Adipose tissue (tissue), 3 donors: ENCODE data around the gene ZBED1. TPM values are rescaled to one million over a fixed set of nuclear protein-coding genes. Genes with fewer than 3 reads are reported as not detected.
"Not testable (repeated sequence)": the region's sequence is repeated elsewhere in the genome, so short reads cannot be mapped to it uniquely, and the experiment has no call there.

Experiments used
- H3K27ac ChIP-seq: one replicate; pipeline ENCODE4 v1.5.1; 2013; ENCODE audit warnings: low read depth, low read length
- WGBS, 3 donors: extraction: QIAGEN DNeasy Blood & Tissue Kit; methylation state at CpG; one replicate each; pipeline ENCODE4 v1.1.7; 2013; 5-methylcytosine and 5-hydroxymethylcytosine counted together
- polyA plus RNA-seq, 3 donors: library from polyadenylated mRNA; stranded (reverse); fragments of 200-250 nt; gene quantifications; one replicate each; pipeline ENCODE4 v1.2.3, GENCODE V29; 2013
- donor health status: healthy with polysubstance abuse.
- donor health status: Bipolar disorder and iron deficiency.
- donor health status: healthy.

Gene ZBED1
- polyA plus RNA-seq, 3 donors, result 16.5 to 27.9 (median 20.5) TPM

DNA sequence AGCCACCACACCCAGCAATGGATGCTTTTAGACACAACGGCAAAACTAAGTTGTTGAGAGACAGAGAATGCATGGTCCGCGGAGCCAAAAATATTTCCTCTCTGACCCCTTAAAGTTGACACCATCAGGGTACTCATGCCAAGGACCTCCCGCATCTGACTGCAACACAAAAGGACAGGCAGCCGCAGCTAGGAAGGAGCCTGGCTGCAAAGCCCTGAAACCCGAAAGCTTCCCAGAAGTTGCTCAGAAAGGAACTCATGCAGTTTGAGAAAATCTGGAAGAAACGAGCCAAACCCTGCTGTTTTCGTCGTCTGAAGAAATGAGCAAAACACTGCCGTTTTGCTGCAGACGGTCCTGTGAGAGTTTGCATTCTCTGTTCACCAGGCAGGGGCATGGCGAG lies 16.5 kb downstream of the ZBED1 start:
- WGBS, 3 donors, result 52 to 74% (median 62%) methylated on average over 12 of the region's 12 CpGs
- no peak overlapping the region for H3K27ac ChIP-seq

DNA sequence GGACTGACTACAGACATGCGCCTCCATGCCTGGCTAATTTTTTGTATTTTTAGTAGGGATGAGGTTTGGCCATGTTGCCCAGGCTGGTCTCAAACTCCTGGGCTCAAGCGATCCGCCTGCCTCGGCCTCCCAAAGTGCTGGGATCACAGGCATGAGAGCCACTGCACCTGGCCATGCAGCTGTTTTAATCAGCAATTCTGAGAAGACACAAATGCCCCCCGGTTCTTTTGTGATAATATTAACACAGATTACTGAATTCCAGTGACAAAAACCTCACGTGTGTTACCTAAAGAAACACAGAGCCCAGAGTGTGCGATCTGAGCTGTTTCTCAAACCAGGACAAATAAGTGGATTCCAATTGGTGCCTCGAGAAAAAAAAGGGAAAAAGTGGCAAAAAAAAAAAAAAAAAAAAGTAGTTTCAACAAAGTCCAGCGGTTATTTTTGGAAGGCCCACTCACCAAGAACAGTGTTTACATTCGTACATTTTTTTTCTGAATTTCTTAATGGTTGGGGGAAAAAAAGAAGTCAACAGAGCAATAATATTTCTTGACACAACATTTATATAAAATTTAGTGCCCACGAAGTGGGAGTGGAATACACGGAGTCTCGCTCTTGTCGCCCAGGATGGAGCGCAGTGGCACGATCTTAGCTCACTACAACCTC lies 17.2 kb downstream of the ZBED1 start:
- 59 to 83% (median 69%) methylated on average over 16 of the region's 16 CpGs for WGBS, 3 donors
- no peak overlapping the region for H3K27ac ChIP-seq

DNA sequence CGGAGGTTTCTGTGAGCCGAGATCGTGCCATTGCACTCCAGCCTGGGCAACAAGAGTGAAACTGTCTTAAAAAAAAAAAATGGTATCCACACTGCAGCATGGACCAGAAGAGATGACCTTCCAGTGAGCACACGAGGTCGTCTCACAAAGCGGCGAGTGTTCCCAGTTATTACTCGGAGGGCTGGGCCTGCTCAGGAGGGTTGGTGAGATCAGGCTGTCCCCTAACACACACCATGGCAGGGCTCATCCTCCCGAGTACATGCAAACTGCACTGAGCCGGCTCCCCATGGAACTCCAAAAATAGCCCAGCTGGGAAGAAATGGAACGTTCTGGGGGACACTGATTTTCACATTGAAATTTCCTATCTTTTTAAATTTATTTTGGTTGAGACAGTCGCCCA lies 19.2 kb downstream of the ZBED1 start:
- 77 to 96% (median 90%) methylated on average over 11 of the region's 12 CpGs for WGBS, 3 donors
- H3K27ac ChIP-seq, result not testable (repeated sequence)

DNA sequence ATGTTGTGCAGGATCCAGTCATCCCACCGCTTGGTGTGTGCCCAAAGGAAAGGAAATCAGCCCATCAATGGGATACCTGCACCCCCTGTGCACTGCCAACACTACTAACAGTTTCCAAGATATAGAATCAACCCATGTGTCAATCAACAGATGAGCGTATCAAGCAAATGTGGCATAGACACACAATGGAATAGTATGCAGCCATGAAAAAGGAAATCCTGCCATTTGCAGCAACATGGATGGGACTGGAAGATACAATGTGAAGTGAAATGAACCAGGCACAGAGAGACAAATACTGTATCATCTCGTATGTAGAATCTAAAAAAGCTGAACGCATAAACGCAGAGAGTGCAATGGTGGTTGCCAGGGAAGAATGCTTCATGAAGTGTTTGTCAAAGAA lies 20.8 kb downstream of the ZBED1 start:
- WGBS, 3 donors, result 90 to 99% (median 92%) methylated on average over 5 of the region's 5 CpGs
- not testable (repeated sequence) for H3K27ac ChIP-seq

DNA sequence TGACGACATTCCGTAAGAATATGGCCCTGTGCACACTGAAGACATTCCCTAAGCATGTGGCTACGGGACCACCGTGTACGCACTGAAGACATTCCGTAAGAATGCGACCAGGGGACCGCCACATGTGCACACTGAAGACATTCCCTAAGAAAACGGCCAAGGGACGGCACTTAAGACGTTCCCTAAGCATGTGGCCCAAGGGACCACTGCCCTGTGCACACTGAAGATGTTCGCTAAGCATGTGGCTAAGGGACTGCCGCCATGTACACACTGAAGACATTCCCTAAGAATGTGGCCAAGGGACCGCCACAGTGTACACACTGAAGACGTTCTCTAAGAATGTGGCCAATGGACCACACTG lies 21.4 kb downstream of the ZBED1 start:
- no peak overlapping the region for H3K27ac ChIP-seq
- 96 to 98% (median 97%) methylated on average over 15 of the region's 15 CpGs for WGBS, 3 donors

DNA sequence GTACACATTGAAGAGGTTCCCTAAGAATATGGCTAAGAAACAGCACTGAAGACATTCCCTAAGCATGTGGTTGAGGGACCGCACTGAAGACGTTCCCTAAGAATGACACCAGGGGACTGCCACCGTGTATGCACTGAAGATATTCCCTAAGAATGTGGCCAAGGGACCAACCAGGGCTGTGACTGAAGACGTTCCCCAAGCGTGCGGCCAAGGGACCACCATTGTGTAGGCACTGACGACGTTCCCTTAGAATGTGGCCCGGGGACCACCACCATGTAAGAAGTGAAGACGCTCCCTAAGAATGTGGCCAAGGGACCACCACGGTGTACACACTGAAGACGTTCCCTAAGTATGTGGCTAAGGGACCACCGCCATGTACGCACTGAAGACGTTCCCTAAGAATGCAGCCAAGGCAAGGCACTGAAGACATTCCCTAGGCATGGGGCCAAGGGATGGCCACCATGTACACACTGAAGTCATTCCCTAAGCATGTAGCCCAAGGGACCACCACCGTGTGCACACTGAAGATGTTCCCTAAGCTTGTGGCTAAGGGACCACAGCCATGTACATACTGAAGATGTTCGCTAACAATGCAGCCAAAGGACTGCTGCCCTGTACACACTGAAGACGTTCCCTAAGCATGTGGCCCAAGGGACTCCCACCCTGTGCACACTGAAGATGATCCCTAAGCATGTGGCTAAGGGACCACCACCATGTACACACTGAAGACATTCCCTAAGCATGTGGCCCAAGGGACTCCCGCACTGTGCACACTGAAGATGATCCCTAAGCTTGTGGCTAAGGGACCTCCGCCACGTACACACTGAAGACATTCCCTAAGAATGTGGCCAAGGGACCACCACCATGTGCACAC lies 22.0 kb downstream of the ZBED1 start:
- 85 to 90% (median 90%) methylated on average over 21 of the region's 21 CpGs for WGBS, 3 donors
- no peak overlapping the region for H3K27ac ChIP-seq

DNA sequence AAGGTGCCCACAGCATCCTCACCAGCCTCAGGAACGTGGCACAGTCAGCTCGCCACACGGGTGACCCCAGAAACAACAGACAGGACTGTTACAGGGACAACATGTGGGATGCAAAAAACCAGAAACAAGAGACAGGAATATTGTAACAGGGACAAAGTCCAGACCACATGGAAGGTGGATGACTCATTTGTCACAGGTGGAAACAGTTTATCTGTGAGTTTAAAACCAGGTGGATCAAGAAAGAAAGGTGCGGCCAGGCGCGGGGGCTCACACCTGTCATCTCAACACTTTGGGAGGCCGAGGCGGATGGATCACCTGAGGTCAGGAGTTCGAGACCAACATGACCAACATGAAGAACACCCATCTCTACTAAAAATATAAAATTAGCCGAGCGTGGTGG lies 23.5 kb downstream of the ZBED1 start:
- WGBS, 3 donors, result 74 to 96% (median 92%) methylated on average over 11 of the region's 11 CpGs
- not testable (repeated sequence) for H3K27ac ChIP-seq

DNA sequence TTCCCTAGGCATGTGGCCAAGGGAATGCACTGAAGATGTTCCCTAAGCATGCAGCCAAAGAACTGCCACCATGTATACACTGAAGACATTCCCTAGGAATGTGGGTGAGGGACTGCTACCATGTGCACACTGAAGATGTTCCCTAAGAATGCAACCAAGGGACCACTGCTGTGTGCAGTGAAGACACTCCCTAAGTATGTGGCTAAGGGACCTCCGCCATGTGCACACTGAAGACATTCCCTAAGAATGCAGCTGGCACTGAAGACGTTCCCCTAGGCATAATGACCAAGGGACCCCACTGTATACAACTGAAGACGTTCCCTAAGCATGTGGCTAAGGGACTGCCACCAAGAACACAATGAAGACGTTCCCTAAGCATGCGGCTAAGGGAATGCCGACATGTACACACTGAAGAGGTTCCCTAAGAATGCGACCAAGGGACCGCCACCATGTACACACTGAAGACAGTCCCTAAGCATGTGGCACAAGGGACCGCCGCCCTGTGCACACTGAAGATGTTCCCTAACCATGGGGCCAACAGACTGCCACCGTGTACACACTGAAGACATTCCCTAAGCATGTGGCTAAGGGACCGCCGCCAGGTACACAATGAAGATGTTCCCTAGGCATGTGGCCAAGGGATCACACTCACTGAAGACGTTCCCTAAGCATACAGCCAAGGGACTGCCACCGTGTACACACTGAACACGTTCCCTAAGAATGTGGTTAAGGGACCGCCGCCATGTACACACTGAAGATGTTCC lies 25.6 kb downstream of the ZBED1 start:
- 90 to 93% (median 92%) methylated on average over 18 of the region's 18 CpGs for WGBS, 3 donors

DNA sequence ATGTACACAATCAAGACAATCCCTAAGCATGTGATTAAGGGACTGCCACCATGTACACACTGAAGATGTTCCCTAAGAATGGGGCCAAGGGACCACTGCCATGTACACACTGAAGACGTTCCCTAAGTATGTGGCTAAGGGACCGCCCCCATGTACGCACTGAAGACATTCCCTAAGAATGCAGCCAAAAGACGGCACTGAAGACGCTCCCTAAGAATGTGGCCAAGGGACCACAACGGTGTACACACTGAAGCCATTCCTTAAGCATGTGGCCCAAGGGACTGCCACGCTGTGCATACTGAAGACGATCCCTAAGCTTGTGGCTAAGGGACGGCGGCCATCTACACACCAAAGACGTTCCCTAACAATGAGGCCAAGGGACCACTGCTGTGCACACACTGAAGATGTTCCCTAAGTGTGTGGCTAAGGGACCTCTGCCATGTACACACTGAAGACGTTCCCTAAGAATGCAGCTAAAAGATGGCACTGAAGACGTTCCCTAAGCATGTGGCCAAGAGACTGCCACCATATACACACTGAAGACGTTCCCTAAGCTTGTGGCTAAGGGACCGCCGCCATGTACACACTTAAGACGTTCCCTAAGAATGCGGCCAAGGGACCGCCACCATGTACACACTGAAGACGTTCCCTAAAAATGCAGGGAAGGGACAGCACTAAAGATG lies 26.4 kb downstream of the ZBED1 start:
- no peak overlapping the region for H3K27ac ChIP-seq
- WGBS, 3 donors, result 84 to 94% (median 85%) methylated on average over 20 of the region's 20 CpGs

More for the DNA sequence above, 25.6 kb downstream of the ZBED1 start:
- H3K27ac ChIP-seq, result no peak overlapping the region

DNA sequence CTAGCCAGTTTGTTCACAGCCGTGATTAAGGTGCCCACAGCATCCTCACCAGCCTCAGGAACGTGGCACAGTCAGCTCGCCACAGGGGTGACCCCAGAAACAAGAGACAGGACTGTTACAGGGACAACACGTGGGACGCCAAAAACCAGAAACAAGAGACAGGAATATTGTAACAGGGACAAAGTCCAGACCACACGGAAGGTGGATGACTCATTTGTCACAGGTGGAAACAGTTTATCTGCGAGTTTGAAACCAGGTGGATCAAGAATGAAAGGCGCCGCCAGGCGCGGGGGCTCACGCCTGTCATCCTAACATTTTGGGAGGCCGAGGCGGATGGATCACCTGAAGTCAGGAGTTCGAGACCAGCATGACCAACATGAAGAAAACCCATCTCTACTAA lies 27.7 kb downstream of the ZBED1 start:
- WGBS, 3 donors, result 37 to 87% (median 77%) methylated on average over 15 of the region's 15 CpGs
- H3K27ac ChIP-seq, result not testable (repeated sequence)

DNA sequence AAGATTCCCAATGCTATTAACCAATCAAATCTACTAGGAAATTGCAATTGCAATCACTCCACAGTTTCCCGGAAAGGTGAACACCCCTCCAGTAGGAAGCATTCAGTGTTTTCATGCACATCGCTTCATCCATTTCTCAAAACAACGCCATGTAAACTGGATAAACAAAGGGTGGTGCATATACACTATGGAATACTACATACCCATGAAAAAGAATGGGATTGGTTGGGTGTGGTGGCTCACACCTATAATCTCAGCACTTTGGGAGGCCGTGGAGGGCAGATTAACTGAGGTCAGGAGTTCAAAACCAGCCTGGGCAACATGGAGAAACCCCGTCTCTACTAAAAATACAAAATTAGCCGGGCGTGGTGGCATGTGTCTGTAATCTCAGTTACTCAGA lies 29.1 kb downstream of the ZBED1 start:
- WGBS, 3 donors, result 90 to 96% (median 92%) methylated on average over 7 of the region's 7 CpGs
- no peak overlapping the region for H3K27ac ChIP-seq

DNA sequence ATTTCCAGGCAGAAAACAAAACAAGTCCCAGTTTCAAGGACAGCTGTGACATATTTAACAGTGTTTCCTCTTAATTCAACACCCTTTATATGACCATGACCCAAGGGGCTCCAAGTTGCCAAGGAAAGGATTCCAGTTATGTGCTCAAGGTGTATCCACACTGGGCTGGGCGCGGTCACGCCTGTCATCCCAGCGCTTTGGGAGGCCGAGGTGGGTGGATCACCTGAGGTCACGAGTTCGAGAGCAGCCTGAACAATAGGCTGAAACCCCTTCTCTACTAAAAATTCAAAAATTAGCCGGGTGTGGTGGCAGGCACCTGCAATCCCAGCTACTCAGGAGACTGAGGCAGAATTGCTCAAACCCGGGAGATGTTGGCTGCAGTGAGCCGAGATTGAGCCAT lies 29.6 kb downstream of the ZBED1 start:
- WGBS, 3 donors, result 94 to 98% (median 97%) methylated on average over 10 of the region's 10 CpGs
- H3K27ac ChIP-seq, result not testable (repeated sequence)

DNA sequence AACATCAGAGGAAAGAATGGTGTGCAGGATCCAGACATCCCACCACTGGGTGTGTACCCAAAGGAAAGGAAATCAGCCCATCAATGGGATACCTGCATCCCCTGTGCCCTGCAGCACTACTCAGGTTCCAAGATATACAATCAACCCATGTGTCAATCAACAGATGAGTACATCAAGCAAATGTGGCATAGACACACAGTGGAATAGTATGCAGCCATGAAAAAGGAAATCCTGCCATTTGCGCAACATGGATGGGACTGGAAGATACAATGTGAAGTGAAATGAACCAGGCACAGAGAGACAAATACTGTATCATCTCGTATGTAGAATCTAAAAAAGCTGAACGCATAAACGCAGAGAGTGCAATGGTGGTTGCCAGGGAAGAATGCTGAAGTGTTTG lies 30.9 kb downstream of the ZBED1 start:
- not testable (repeated sequence) for H3K27ac ChIP-seq
- WGBS, 3 donors, result 84 to 97% (median 89%) methylated on average over 4 of the region's 4 CpGs

DNA sequence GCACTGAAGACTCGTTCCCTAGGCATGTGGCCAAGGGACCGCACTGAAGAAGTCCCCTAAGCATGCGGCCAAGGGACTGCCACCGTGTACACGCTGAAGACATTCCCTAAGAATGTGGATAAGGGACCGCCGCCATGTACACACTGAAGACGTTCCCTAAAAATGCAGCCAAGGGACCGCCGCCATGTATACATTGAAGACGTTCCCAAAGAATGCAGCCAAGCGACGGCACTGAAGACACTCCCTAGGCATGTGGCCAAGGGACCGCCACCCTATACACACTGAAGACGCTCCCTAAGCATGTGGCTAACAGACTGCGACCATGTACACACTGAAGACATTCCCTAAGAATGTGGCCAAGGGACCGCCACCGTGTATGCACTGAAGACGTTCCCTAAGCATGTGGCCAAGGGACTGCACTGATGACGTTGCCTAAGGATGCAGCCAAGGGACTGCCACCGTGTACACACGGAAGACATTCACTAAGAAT lies 31.5 kb downstream of the ZBED1 start:
- H3K27ac ChIP-seq, result no peak overlapping the region
- 93 to 96% (median 95%) methylated on average over 22 of the region's 22 CpGs for WGBS, 3 donors

DNA sequence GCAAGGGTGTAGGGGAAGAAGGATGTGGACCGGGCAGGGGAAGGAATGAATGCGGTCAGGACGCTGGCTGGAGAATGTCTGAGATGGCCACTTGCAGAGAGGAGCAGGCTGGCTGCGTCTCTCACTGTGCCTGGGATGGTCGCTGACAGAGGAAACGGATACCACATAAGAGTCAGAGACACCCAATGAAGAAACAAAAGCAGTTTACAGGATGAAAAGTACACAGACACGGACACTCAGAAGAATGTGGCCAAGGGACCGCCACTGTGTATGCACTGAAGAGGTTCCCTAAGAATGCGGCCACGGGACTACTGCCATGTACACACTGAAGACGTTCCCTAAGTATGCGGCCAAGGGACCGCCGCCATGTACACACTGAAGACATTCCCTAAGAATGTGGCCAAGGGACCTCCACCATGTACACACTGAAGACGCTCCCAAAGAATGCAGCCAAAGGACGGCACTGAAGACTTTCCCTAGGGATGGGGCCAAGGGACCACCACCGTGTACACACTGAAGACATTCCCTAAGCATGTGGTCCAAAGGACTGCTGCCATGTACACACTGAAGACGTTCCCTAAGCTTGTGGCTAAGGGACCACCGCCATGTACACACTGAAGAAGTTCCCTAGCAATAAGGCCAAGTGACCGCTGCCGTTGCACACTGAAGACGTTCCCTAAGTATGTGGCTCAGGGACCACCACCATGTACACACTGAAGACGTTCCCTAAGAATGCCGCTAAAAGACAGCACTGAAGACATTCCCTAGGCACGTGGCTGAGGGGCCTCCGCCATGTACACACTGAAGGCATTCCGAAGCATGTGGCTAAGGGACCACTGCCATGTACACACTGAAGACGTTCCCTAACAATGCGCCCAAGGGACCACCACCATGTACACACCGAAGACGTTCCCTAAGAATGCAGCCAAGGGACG lies 32.2 kb downstream of the ZBED1 start:
- 90 to 92% (median 91%) methylated on average over 32 of the region's 32 CpGs for WGBS, 3 donors
- no peak overlapping the region for H3K27ac ChIP-seq

DNA sequence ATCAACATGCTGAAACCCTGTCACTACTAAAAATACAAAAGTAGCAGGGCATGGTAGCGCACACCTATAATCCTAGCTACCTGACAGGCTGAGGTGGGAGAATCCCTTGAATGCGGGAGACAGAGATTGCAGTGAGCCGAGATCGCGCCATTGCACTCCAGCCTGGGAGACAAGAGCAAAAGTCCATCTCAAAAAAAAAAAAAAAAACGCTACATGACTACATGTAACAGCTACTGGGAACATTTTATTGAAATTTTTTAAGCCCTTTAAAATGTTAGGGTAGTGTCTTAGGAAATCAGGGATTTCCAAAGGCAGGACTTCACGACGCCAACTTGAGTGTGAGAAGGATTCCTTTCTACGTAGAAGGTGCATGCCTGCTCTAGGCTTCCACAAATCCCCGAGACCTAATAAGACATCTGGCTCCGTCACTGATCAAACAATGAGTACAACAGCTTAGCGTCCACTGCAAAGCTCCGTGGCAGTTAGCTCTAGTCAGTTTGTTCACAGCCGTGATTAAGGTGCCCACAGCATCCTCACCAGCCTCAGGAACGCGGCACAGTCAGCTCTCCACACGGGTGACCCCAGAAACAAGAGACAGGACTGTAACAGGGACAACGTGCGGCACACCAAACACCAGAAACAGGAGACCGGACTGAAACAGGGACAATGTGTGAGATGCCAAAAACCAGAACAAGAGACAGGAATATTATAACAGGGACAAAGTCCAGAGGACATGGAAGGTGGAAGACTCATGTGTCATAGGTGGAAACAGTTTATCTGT lies 33.7 kb downstream of the ZBED1 start:
- no peak overlapping the region for H3K27ac ChIP-seq
- 67 to 91% (median 85%) methylated on average over 20 of the region's 20 CpGs for WGBS, 3 donors

DNA sequence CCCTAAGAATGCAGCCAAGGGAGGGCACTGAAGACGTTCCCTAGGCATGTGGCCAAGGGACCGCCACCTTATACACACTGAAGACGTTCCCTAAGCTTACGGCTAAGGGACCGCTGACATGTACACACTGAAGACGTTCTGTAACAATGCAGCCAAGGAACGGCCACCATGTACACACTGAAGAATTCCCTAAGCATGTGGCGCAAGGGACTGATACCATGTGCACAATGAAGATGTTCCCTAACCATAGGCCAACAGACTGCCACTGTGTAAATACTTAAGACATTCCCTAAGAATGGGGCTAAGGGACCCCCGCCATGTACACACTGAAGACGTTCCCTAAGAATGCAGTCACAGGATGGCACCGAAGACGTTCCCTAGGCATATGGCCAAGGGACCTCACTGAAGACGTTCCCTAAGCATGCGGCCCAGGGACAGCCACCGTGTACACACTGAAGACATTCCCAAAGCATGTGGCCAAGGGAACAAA lies 36.1 kb downstream of the ZBED1 start:
- H3K27ac ChIP-seq, result no peak overlapping the region
- 83 to 93% (median 91%) methylated on average over 15 of the region's 15 CpGs for WGBS, 3 donors
